Thyroid gland (tissue), 4 donors: Measurements from ENCODE around the gene SORCS2.

Experiments
- POLR2A ChIP-seq, 2 donors: fragments of 450-650 bp; IDR thresholded peaks; one replicate each; pipeline ENCODE4 v1.6.1; 2017; ENCODE audit warnings: antibody characterized with exemption in 2 of 2, mild to moderate bottlenecking in 2 of 2, moderate library complexity in 1 of 2
- TF ChIP-seq, protein P1 (sequence below), 6 experiments: fragments of 200-600 bp in 3 of 6; fragments of 450-650 bp in 3 of 6; sonication (generic) in 3 of 6; IDR thresholded peaks; one replicate each; pipeline ENCODE4 v1.5.1; 2016 to 2019; ENCODE audit warnings: antibody characterized with exemption in 6 of 6, mild to moderate bottlenecking in 2 of 6, inconsistent platforms in 1 of 6, moderate library complexity in 1 of 6

DNA sequence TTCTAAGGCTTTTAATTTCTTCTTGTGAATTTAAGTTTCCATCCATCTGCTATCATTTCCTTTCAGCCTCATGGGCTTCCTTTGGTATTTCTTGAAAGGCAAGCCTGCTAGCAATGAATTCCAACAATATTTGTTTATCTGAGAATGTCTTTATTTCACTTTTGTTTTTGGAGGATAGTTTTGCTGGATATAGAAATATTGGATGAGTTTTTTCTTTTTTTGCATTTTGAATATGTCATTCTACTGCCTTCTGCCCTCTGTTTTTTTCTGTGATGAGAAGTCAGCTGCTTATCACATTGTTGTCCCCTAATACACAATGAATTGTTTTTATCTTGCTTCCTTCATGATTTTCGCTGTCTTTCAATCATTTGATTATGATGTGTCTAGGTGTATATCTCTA lies 13.2 kb upstream of the SORCS2 start:
- TF ChIP-seq, protein P1, sequence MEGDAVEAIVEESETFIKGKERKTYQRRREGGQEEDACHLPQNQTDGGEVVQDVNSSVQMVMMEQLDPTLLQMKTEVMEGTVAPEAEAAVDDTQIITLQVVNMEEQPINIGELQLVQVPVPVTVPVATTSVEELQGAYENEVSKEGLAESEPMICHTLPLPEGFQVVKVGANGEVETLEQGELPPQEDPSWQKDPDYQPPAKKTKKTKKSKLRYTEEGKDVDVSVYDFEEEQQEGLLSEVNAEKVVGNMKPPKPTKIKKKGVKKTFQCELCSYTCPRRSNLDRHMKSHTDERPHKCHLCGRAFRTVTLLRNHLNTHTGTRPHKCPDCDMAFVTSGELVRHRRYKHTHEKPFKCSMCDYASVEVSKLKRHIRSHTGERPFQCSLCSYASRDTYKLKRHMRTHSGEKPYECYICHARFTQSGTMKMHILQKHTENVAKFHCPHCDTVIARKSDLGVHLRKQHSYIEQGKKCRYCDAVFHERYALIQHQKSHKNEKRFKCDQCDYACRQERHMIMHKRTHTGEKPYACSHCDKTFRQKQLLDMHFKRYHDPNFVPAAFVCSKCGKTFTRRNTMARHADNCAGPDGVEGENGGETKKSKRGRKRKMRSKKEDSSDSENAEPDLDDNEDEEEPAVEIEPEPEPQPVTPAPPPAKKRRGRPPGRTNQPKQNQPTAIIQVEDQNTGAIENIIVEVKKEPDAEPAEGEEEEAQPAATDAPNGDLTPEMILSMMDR (IDR thresholded peaks at IDR 0.05): no peak
- no peak for TF ChIP-seq POLR2A (IDR thresholded peaks at IDR 0.05)
